Activated CD8-positive, alpha-beta T cell treated with anti-CD3 and anti-CD28 coated beads for 36 hours (primary cell): ENCODE data around the gene HTRA3. TPM values are rescaled to one million over a fixed set of nuclear protein-coding genes. Genes with fewer than 3 reads are reported as not detected.

Experiments
- ATAC-seq: fragments of 200-7000 bp; cut with Tn5 transposase; one replicate; pipeline ENCODE4 v1.10.0; 2021; ENCODE audit warnings: mild to moderate bottlenecking, moderate library complexity
- CTCF ChIA-PET: fragments of 350-600 bp; sonication (Branson Sonifier 250); formaldehyde crosslinking; loops from one replicate; lab custom pipeline; 2021; ENCODE audit warnings: antibody characterized with exemption; lab: Charles Lee
- POLR2A ChIA-PET: fragments of 350-600 bp; sonication (Branson Sonifier 250); formaldehyde crosslinking; loops from one replicate; lab custom pipeline; 2021; ENCODE audit warnings: antibody characterized with exemption; lab: Charles Lee
- DNase-seq: peaks from one replicate; pipeline ENCODE4 v3.0.0-alpha.2; 2020
- H3K27ac Mint-ChIP-seq: one replicate; pipeline ENCODE4 v1.8.0; 2021; ENCODE audit warnings: mild to moderate bottlenecking, mixed read lengths
- H3K27me3 Mint-ChIP-seq: one replicate; pipeline ENCODE4 v1.8.0; 2021; ENCODE audit warnings: mixed read lengths
- H3K36me3 Mint-ChIP-seq: one replicate; pipeline ENCODE4 v1.8.0; 2021; ENCODE audit warnings: low read depth, mixed read lengths
- H3K4me1 Mint-ChIP-seq: one replicate; pipeline ENCODE4 v1.8.0; 2021; ENCODE audit warnings: low read depth, mixed read lengths
- H3K4me3 Mint-ChIP-seq: one replicate; pipeline ENCODE4 v1.8.0; 2021; ENCODE audit warnings: mild to moderate bottlenecking, moderate library complexity, mixed read lengths
- H3K9me3 Mint-ChIP-seq: one replicate; pipeline ENCODE4 v1.8.0; 2021; ENCODE audit warnings: mixed read lengths
- CTCF ChIP-seq: fragments of 200-600 bp; IDR thresholded peaks from one replicate; pipeline ENCODE4 v1.8.0; 2022; ENCODE audit warnings: antibody characterized with exemption, mild to moderate bottlenecking
- intact Hi-C: fragments of 100-400 bp; cut with micrococcal nuclease; formaldehyde crosslinking; loops from one replicate; pipeline ENCODE4 v1.10.0; 2022
- total RNA-seq, 2 experiments: library from RNA; stranded (reverse); gene quantifications; one replicate each; pipeline ENCODE4 v1.2.3, GENCODE V29; 2021

The HTRA3 gene
- total RNA-seq, 2 experiments from 2014 or later, result 0.11 TPM; not detected in 1

- Mint-ChIP-seq H3K27me3 (no peaks in the 10 kb centered on the region), H3K4me1 (peaks cover 7% of the 10 kb centered on the region), H3K9me3 (no peaks in the 10 kb centered on the region), H3K36me3 (no peaks in the 10 kb centered on the region), H3K27ac (no peak overlapping the region), H3K4me3 (no peak overlapping the region)
- ChIA-PET POLR2A (interaction anchor here (1.5 kb wide), 1 partner anchor 16 kb away, joined by 4 read pairs; no protein-coding TSS in a partner anchor), CTCF (interaction anchor here (1.2 kb wide), 1 partner anchor 9 kb away, joined by 3 read pairs; no protein-coding TSS in a partner anchor)
- DNase-seq (no peak), ATAC-seq (no peak)
- intact Hi-C loops, result loop anchor here (5.0 kb wide), 1 partner anchor 158 kb away; no protein-coding TSS in a partner anchor
- no peak for TF ChIP-seq CTCF
Measured at GRCh38 chr4:8244001-8244757, 25.4 kb upstream of the HTRA3 start.

GRCh38 chr4:8244931-8245460, 24.6 kb upstream of the HTRA3 start:
- ATAC-seq, result no peak
- CTCF ChIA-PET, result interaction anchor here (0.9 to 1.2 kb wide), 2 partner anchors 10 to 158 kb away, joined by 3 read pairs; no protein-coding TSS in a partner anchor
- POLR2A ChIA-PET, result interaction anchor here (1.5 kb wide), 1 partner anchor 17 kb away, joined by 4 read pairs; no protein-coding TSS in a partner anchor
- Mint-ChIP-seq H3K4me1 (peaks cover 7% of the 10 kb centered on the region), H3K27me3 (no peaks in the 10 kb centered on the region), H3K36me3 (no peaks in the 10 kb centered on the region), H3K4me3 (no peak overlapping the region), H3K9me3 (no peaks in the 10 kb centered on the region), H3K27ac (no peak overlapping the region)
- intact Hi-C loops, result loop anchor here (5.0 kb wide), 1 partner anchor 157 kb away; no protein-coding TSS in a partner anchor
- TF ChIP-seq CTCF, result no peak
- DNase-seq, result no peak

- Mint-ChIP-seq H3K4me3 (no peak overlapping the region), H3K36me3 (no peaks in the 10 kb centered on the region), H3K27me3 (no peaks in the 10 kb centered on the region), H3K27ac (no peak overlapping the region), H3K4me1 (peaks cover 7% of the 10 kb centered on the region), H3K9me3 (no peaks in the 10 kb centered on the region)
- no peak for DNase-seq
- CTCF ChIA-PET, result interaction anchor here (0.9 kb wide), 1 partner anchor 157 kb away, joined by 3 read pairs; no protein-coding TSS in a partner anchor
- POLR2A ChIA-PET, result no interaction called here
- intact Hi-C loops, result no loop called here
- ATAC-seq, result no peak
- no peak for TF ChIP-seq CTCF
Measured at GRCh38 chr4:8245884-8246833, 23.4 kb upstream of the HTRA3 start.

- Mint-ChIP-seq H3K27ac (no peak overlapping the region), H3K4me3 (no peak overlapping the region), H3K4me1 (no peaks in the 10 kb centered on the region), H3K9me3 (no peaks in the 10 kb centered on the region), H3K27me3 (no peaks in the 10 kb centered on the region), H3K36me3 (no peaks in the 10 kb centered on the region)
- ChIA-PET POLR2A (no interaction called here), CTCF (interaction anchor here (0.8 kb wide), 1 partner anchor 155 kb away, joined by 3 read pairs; no protein-coding TSS in a partner anchor)
- no peak for ATAC-seq
- intact Hi-C loops, result no loop called here
- TF ChIP-seq CTCF, result no peak
- no peak for DNase-seq
Measured at GRCh38 chr4:8247047-8247930, 22.3 kb upstream of the HTRA3 start.
